Left ventricle myocardium superior (tissue), 1 donor: ENCODE data around the gene IPO8. TPM values are rescaled to one million over a fixed set of nuclear protein-coding genes. Genes with fewer than 3 reads are reported as not detected.
A peak's percentile ranks its signal among the peaks of the same experiment; 100 is the strongest.

Source experiments
- ATAC-seq: fragments of 200-7000 bp; cut with Tn5 transposase; one replicate; pipeline ENCODE4 v1.9.1; 2020; ENCODE audit warnings: mild to moderate bottlenecking, moderate library complexity
- DNase-seq: peaks from one replicate; pipeline ENCODE4 v3.0.0-alpha.2; 2020
- intact Hi-C: fragments of 100-400 bp; cut with micrococcal nuclease; formaldehyde crosslinking; loops from one replicate; pipeline ENCODE4 v1.11.0; 2022
- long read RNA-seq: library from polyadenylated mRNA; unstranded; transcript quantifications from one replicate; pipeline ENCODE4 v2.0.0, GENCODE V29; 2021
- total RNA-seq: library from RNA; stranded (reverse); fragmentation: NEBNext Ultra II Directional; extraction: Animal tissue kit (Norgen Biotek cat#: 25700); gene quantifications from one replicate; pipeline ENCODE4 v1.2.1, GENCODE V29; 2021
- donor health status: DM: no; HTN: yes; CAD: no; lungs with severe emphysema.

IPO8 gene
- total RNA-seq = 27.3 TPM
- long read RNA-seq, full-length matches to known transcripts = 1 of 8 reads
- long read RNA-seq, partial matches to known transcripts = 6 of 8 reads
- long read RNA-seq, other reads (novel, unspliced or antisense) = 1 of 8 reads

DNA sequence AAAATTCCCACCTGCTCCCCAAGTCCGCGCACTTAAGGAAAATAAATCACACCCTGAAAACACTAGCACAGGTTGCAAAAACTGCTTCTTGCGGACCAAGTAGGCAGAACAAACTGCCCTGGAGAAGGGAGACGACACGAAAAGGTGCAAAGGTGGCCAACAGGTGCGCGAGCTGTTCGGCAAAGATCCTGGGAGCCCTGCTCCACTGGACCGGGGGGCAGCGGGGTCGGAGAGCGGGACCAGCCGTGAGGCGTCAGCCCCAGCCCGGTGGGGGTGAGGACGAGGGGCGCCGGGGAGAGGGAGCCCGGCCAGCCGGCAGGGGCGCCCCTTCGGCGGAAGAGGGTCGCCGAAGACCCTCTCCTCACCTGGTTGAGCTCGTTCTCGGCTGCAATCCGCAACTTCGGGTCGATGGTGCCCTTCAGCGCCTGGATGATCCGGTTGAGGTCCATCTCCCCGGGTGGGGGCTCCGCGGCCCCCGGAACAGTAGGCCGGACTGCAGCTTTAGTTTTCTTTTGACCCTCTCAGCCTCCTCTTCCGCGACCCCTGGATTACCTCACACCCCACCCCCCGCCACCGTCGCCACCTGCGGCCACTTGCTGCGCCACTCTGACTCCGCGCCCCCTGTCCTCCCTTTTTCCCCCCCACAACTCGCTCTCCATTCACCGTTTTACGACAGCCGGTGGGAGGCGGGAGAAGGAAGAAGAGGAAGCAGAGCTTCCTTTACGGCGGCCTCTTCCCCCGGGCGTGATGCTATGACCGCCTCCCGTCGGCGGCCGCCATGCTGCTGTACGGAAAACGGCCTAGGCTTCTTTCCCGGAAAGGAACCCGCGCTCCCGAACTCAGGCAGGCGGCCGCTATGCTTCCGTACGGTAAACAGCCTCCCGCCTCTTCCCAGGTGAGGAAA lies at the start of gene IPO8:
Gene IPO8, minus strand, starts transcription at position 671 of the 904 bp plus-strand sequence. Its CDS starts 222 bp downstream, at position 449.
- ATAC-seq (peak; percentile 97), DNase-seq (peak; percentile 95)
- intact Hi-C loops = no loop called here

- ATAC-seq (no peak), DNase-seq (no peak)
- intact Hi-C loops = no loop called here
These were observed 48.7 kb upstream of the IPO8 start for GRCh38 chr12:30744321-30744720.

GRCh38 chr12:30740274-30740673 lies 44.6 kb upstream of the IPO8 start:
- no peak for DNase-seq
- ATAC-seq = no peak
- intact Hi-C loops = no loop called here

DNA sequence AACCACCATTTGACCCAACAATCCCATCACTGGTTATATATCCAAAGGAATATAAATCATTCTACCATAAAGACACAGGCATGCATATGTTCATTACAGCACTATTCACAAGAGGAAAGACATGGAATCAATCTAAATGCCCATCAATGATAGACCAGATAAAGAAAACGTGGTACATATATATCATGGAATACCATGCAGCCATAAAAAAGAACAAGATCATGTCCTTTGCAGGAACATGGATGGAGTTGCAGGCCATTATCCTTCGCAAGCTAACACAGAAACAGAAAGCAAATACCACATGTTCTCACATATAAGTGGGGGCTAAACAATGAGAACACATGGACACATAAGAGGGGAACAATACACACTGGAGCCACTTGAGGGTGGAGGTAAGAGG lies 43.4 kb upstream of the IPO8 start:
- intact Hi-C loops = no loop called here
- ATAC-seq (no peak), DNase-seq (no peak)

GRCh38 chr12:30732954-30733637 lies 37.4 kb upstream of the IPO8 start:
- intact Hi-C loops = no loop called here
- ATAC-seq (no peak), DNase-seq (no peak)

DNA sequence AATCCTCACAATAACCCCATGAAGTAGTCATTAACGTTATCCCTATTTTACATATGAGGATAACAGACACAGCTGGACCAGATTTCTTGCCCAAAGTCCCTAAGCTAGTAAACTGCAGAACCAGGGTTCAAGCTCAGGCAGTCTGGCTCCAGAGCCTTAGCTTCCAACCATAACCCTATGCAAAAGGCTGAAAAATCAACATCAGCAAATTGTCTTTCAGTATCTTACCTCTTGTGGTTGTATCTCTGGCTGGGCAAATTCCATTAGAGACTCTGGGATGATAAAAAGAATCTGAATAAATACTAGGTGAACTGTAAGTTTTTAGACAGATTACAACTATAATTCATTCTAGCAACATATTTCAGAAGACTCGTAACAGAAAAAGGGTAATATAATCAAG lies 34.3 kb upstream of the IPO8 start:
- no peak for DNase-seq
- ATAC-seq = no peak
- intact Hi-C loops = no loop called here

GRCh38 chr12:30729547-30729946 lies 33.9 kb upstream of the IPO8 start:
- ATAC-seq (no peak), DNase-seq (no peak)
- intact Hi-C loops = no loop called here

DNA sequence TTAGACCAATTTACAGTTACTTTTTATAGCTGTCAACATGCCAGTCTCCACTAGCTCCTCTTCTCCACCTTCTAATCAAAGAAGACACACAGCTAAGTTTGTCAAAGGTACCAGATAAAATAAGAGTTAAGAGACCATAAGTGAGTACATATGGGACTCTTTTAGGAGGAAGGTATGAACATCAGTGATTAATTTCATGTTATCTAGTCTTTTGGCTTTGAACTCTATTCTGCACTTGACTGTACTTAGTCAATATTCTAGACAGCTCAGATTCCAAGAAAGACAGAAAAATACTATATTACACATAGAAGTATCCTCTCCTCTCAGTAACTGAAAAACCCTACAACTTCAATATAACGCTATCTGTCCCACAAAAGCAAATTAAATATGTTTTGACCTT lies 31.0 kb upstream of the IPO8 start:
- DNase-seq (no peak), ATAC-seq (no peak)
- intact Hi-C loops = no loop called here

DNA sequence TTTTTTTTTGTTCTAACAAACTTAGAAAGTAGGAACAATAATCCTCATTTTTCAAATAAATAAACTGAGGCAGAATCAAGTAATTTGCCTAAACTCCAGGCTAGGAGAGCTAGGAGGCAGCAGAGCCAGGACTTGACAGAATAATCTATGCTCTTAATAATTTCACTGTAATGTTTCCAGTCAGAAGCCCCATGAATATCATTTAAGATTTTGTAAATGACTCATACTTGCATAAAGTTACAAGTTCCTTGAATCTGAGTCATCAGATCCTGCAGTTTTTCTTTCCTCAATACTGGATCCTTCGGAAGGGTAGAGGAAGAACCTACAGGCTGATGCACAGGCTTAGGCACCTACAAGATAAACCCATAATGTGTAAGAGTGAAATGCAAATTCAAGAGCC lies 30.1 kb upstream of the IPO8 start:
- no peak for DNase-seq
- no peak for ATAC-seq
- intact Hi-C loops = no loop called here

DNA sequence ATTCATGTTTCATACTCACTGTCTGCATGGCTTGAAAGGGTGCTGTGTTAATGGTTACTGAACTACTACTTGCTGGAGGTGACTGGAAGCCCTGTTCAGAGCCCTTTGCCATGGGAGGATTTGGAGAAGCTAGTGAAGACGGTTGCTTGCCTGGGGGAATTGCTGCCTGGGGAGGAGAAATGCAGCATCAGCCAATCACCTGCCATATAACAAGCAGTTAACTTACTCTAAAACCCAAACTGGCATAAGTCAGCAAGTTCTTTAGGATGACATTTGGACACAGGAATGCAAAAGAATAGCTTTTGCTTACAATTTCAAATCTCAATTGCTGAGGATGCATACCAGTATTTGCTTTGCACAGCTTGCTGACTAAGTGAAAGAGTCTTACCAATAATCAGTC lies 23.4 kb upstream of the IPO8 start:
- ATAC-seq (no peak), DNase-seq (no peak)
- intact Hi-C loops = no loop called here

DNA sequence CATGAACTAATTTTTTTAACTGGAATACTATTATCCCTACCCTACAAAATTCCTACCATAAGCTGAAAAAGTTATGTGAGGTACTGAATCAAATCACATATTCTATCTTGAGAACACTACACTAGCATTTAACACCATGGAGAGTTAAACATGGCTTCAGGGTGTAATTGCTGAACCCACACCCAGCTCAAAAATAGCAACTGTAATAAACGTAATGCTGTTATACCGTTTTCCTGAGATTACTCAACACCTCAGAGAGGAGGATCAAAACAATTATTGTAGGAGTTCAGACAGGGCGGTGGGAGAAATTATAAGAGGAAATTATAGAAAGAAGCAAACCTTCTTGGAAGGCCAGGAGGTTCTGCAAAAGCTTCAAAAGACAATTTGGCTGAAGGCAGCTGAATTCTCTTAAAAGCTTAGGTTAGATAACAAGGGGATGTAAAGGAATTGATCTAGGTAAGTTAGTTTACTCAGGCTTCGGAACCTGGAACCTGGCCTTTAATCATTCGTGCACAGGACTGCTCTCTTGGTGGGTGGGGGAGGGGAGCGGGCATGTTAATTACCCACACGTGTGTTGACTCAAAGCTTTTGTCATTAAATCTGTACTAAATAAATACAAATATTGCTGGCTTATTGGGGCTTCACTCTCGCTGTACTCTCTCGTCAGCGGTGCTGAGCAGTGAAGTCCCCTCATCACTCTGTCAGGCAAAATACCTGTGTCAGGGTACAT lies 12.1 kb upstream of the IPO8 start:
- ATAC-seq (no peak), DNase-seq (no peak)
- intact Hi-C loops = no loop called here

DNA sequence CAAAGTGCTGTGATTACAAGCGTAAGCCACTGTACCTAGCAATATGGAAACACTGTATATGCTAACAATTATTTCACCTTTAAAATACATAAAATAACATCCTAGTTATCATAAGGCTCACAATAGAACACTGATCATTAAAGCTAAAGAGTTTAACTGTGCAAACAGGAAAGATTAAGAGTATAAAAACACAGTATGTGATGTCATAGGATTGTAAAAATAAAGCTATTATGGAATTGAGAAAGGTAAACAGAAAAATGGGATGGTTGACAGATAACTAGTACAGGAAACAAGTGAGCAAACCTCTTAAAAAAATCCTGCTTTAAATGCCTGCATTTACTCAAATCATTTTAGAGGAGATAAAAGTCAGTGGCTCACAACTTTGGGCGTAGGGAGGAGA lies 10.8 kb upstream of the IPO8 start:
- no peak for DNase-seq
- ATAC-seq = no peak
- intact Hi-C loops = no loop called here

DNA sequence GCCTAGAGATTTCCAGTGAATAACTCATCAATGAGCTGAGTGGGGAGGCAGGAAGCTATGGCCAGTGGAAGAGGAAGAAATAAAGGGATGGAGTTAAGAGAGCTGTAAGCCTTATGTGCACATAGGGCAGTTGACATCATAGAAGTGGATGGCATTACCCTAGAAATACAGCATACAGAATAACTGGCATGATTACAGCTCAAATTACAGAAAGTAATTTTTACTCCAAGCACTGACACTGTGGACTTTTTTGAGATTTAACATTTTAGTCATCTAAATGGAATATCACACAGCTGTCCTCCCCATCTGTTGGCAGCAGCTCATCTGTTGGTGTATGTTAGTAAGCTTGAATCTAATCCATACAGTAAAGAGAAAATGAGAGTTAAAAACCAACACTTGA lies 5.4 kb upstream of the IPO8 start:
- no peak for ATAC-seq
- intact Hi-C loops = no loop called here
- DNase-seq = no peak

GRCh38 chr12:30700216-30700900 lies 4.7 kb upstream of the IPO8 start:
- DNase-seq = no peak
- intact Hi-C loops = no loop called here

DNA sequence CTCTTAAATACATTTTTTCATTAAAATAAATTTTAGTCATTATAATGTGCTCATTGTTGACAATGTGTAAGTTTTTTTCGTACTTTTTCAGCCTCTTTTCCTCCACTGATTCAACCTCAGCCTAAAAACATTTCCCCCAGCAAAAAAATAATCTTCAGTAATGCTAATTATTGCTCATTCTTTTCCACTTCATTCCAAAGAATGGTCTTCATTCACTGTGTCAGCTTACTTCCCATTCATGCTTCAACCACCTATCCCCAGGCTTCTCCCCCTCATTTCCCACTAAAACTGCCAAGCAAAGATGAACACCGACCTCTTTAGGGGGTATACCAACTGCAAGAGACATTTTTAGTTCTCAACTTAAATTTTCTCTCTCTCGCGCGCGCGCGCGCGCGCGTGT lies 2.7 kb upstream of the IPO8 start:
- DNase-seq (no peak), ATAC-seq (no peak)
- intact Hi-C loops = no loop called here

More at GRCh38 chr12:30700216-30700900, 4.7 kb upstream of the IPO8 start:
- no peak for ATAC-seq

GRCh38 chr12:30696943-30697342 lies 1.3 kb upstream of the IPO8 start:
- ATAC-seq = no peak
- intact Hi-C loops = no loop called here
- DNase-seq = peak; percentile 30

GRCh38 chr12:30696486-30696885 lies 817 bp upstream of the IPO8 start:
- intact Hi-C loops = no loop called here
- ATAC-seq (no peak), DNase-seq (no peak)

- ATAC-seq = no peak
- intact Hi-C loops = no loop called here
These were observed 387 bp upstream of the IPO8 start for GRCh38 chr12:30696103-30696408.

GRCh38 chr12:30694412-30695198 lies 1.1 kb downstream of the IPO8 start:
- intact Hi-C loops = no loop called here
- DNase-seq (peak; percentile 38), ATAC-seq (peak; percentile 56)

More at GRCh38 chr12:30696103-30696408, 387 bp upstream of the IPO8 start:
- no peak for DNase-seq
